ENCODE results near the gene COL18A1.

The COL18A1 gene

GRCh38 chr21:45424854-45425795 lies 20.2 kb downstream of the COL18A1 start:
- Mint-ChIP-seq H3K9me3 (no peaks in the 10 kb centered on the region), H3K36me3 (ENCODE audit: low read depth) (no peaks in the 10 kb centered on the region)
- intact Hi-C loops (cut with micrococcal nuclease): no loop called here

GRCh38 chr21:45427331-45428271 lies 22.6 kb downstream of the COL18A1 start:
- Mint-ChIP-seq H3K36me3 (ENCODE audit: low read depth) (no peaks in the 10 kb centered on the region), H3K27me3 (peaks cover 17% of the 10 kb centered on the region), H3K9me3 (no peaks in the 10 kb centered on the region), H3K4me3 (no peak overlapping the region), H3K27ac (no peak overlapping the region), H3K4me1 (ENCODE audit: low read depth) (no peaks in the 10 kb centered on the region)
- intact Hi-C loops (cut with micrococcal nuclease): no loop called here

More at GRCh38 chr21:45424854-45425795, 20.2 kb downstream of the COL18A1 start:
- peaks cover 3% of the 10 kb centered on the region for H3K27me3 Mint-ChIP-seq
- no peaks in the 10 kb centered on the region for H3K4me1 Mint-ChIP-seq (ENCODE audit: low read depth)
- no peak overlapping the region for H3K4me3 Mint-ChIP-seq
- H3K27ac Mint-ChIP-seq: no peak overlapping the region

GRCh38 chr21:45428534-45428933 lies 23.6 kb downstream of the COL18A1 start:
- Mint-ChIP-seq H3K9me3 (no peaks in the 10 kb centered on the region), H3K36me3 (ENCODE audit: low read depth) (no peaks in the 10 kb centered on the region), H3K27me3 (peaks cover 17% of the 10 kb centered on the region), H3K4me3 (no peak overlapping the region), H3K27ac (no peak overlapping the region), H3K4me1 (ENCODE audit: low read depth) (no peaks in the 10 kb centered on the region)
- intact Hi-C loops (cut with micrococcal nuclease): no loop called here

GRCh38 chr21:45429221-45430175 lies 24.5 kb downstream of the COL18A1 start:
- H3K4me3 Mint-ChIP-seq: no peak overlapping the region
- H3K27me3 Mint-ChIP-seq: peaks cover 19% of the 10 kb centered on the region
- H3K36me3 Mint-ChIP-seq (ENCODE audit: low read depth): no peaks in the 10 kb centered on the region
- no peaks in the 10 kb centered on the region for H3K9me3 Mint-ChIP-seq
- no peak overlapping the region for H3K27ac Mint-ChIP-seq
- H3K4me1 Mint-ChIP-seq (ENCODE audit: low read depth): no peaks in the 10 kb centered on the region
- intact Hi-C loops (cut with micrococcal nuclease): no loop called here

- Mint-ChIP-seq H3K27me3 (peaks cover 29% of the 10 kb centered on the region), H3K36me3 (ENCODE audit: low read depth) (no peaks in the 10 kb centered on the region), H3K27ac (no peak overlapping the region), H3K4me3 (no peak overlapping the region), H3K9me3 (no peaks in the 10 kb centered on the region), H3K4me1 (ENCODE audit: low read depth) (no peaks in the 10 kb centered on the region)
- intact Hi-C loops (cut with micrococcal nuclease): no loop called here
These were observed 25.8 kb downstream of the COL18A1 start for GRCh38 chr21:45430521-45431501.

GRCh38 chr21:45431781-45432572 lies 27.0 kb downstream of the COL18A1 start:
- Mint-ChIP-seq H3K27me3 (peaks cover 32% of the 10 kb centered on the region), H3K36me3 (ENCODE audit: low read depth) (no peaks in the 10 kb centered on the region), H3K4me3 (no peak overlapping the region), H3K4me1 (ENCODE audit: low read depth) (no peaks in the 10 kb centered on the region), H3K9me3 (no peaks in the 10 kb centered on the region), H3K27ac (no peak overlapping the region)
- intact Hi-C loops (cut with micrococcal nuclease): no loop called here

GRCh38 chr21:45432575-45433255 lies 27.8 kb downstream of the COL18A1 start:
- H3K27me3 Mint-ChIP-seq: peaks cover 32% of the 10 kb centered on the region
- H3K4me3 Mint-ChIP-seq: no peak overlapping the region
- no peaks in the 10 kb centered on the region for H3K36me3 Mint-ChIP-seq (ENCODE audit: low read depth)
- no peaks in the 10 kb centered on the region for H3K9me3 Mint-ChIP-seq
- intact Hi-C loops (cut with micrococcal nuclease): no loop called here
- H3K4me1 Mint-ChIP-seq (ENCODE audit: low read depth): no peaks in the 10 kb centered on the region
- H3K27ac Mint-ChIP-seq: no peak overlapping the region

GRCh38 chr21:45433301-45433700 lies 28.3 kb downstream of the COL18A1 start:
- Mint-ChIP-seq H3K4me3 (no peak overlapping the region), H3K4me1 (ENCODE audit: low read depth) (no peaks in the 10 kb centered on the region), H3K27ac (no peak overlapping the region), H3K9me3 (no peaks in the 10 kb centered on the region), H3K27me3 (peaks cover 32% of the 10 kb centered on the region), H3K36me3 (ENCODE audit: low read depth) (no peaks in the 10 kb centered on the region)
- intact Hi-C loops (cut with micrococcal nuclease): no loop called here

GRCh38 chr21:45433911-45434644 lies 29.1 kb downstream of the COL18A1 start:
- Mint-ChIP-seq H3K27me3 (peaks cover 32% of the 10 kb centered on the region), H3K9me3 (no peaks in the 10 kb centered on the region), H3K27ac (no peak overlapping the region), H3K4me3 (no peak overlapping the region), H3K36me3 (ENCODE audit: low read depth) (no peaks in the 10 kb centered on the region), H3K4me1 (ENCODE audit: low read depth) (no peaks in the 10 kb centered on the region)
- intact Hi-C loops (cut with micrococcal nuclease): no loop called here

GRCh38 chr21:45434645-45435217 lies 29.8 kb downstream of the COL18A1 start:
- Mint-ChIP-seq H3K36me3 (ENCODE audit: low read depth) (no peaks in the 10 kb centered on the region), H3K27ac (no peak overlapping the region), H3K9me3 (no peaks in the 10 kb centered on the region), H3K4me1 (ENCODE audit: low read depth) (no peaks in the 10 kb centered on the region), H3K27me3 (peaks cover 36% of the 10 kb centered on the region), H3K4me3 (no peak overlapping the region)
- intact Hi-C loops (cut with micrococcal nuclease): loop anchor here (5.0 kb wide), 1 partner anchor 127 kb away; no protein-coding TSS in a partner anchor

All from dendritic cell treated with granulocyte-macrophage colony-stimulating factor and Interleukin-4, amounts not matched to agents 40 ng/mL and 50 ng/mL, for 4 days (primary cell).